AG04449 (cell line): ENCODE data around the gene IL1RAP.

ENCODE experiments used
- CTCF ChIA-PET: fragments of 350-600 bp; formaldehyde crosslinking; extraction: SDS; loops from one replicate; lab custom pipeline; 2021; ENCODE audit warnings: antibody characterized with exemption; lab: Yijun Ruan, JAX
- POLR2A ChIA-PET: fragments of 400-600, 350-600 bp; formaldehyde crosslinking; extraction: SDS; loops from one replicate; lab custom pipeline; 2020; ENCODE audit warnings: antibody characterized with exemption, inconsistent platforms; lab: Yijun Ruan, JAX
- DNase-seq: peaks from one replicate; pipeline ENCODE4 v3.0.0-alpha.2; 2010; ENCODE audit warnings: low read depth, low spot score
- H3K4me3 ChIP-seq: 2 replicates; pipeline ENCODE4 v1.5.1; 2011; ENCODE audit warnings: low read depth, mild to moderate bottlenecking, control low read depth, low read length
- TF ChIP-seq, protein P1 (sequence below): IDR thresholded peaks from one replicate; pipeline ENCODE4 v1.5.1; 2011; ENCODE audit warnings: mild to moderate bottlenecking, moderate library complexity, low read length, control low read depth, inconsistent platforms; ENCODE audit not compliant: insufficient read depth; ENCODE audit errors: missing control alignments

The IL1RAP gene

DNA sequence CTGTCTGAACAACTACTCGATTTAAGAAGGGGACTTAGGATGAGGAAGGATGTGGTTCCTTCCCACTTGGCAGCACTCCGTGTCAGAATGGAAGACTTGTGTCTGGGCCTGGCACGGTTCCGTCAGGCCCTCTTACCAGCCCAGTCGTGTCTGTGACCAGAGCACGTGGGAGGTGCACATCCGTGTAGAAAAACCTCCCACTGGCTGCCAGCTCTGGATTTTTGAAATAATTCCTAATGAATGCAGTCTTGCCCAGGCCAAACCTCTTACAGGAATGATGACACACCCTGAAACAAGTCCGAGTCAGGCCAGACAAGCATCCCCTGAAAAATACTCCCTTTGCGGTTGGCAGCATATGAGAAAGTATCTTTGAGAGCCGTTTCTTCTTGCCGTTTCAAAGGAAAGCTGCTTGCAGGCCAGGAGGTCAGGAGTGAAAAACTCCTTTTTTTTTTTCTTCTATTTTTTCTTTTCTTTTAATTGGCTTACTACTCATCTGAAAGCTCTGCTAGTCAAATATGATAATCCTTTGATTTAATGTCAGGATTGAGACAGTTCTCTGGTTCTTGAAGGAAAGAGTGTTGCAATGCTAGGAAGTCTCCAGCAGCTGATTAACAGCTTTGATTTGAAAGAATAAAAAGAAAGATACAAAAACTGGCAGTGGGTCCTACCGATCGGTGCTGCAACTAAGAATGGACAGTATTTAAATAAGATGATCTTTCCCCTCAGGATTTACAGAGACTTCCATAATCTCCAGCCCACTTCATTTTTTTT lies 19.8 kb downstream of the IL1RAP start:
- ChIA-PET POLR2A (no interaction called here), CTCF (interaction anchor here (1.3 to 3.1 kb wide), 3 partner anchors 19 to 164 kb away, joined by 4 to 10 read pairs (median 7); partner anchors contain the start of gene IL1RAP)
- DNase-seq = peak; percentile 77
- TF ChIP-seq, protein P1, sequence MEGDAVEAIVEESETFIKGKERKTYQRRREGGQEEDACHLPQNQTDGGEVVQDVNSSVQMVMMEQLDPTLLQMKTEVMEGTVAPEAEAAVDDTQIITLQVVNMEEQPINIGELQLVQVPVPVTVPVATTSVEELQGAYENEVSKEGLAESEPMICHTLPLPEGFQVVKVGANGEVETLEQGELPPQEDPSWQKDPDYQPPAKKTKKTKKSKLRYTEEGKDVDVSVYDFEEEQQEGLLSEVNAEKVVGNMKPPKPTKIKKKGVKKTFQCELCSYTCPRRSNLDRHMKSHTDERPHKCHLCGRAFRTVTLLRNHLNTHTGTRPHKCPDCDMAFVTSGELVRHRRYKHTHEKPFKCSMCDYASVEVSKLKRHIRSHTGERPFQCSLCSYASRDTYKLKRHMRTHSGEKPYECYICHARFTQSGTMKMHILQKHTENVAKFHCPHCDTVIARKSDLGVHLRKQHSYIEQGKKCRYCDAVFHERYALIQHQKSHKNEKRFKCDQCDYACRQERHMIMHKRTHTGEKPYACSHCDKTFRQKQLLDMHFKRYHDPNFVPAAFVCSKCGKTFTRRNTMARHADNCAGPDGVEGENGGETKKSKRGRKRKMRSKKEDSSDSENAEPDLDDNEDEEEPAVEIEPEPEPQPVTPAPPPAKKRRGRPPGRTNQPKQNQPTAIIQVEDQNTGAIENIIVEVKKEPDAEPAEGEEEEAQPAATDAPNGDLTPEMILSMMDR = no peak
- no peak overlapping the region for H3K4me3 ChIP-seq

DNA sequence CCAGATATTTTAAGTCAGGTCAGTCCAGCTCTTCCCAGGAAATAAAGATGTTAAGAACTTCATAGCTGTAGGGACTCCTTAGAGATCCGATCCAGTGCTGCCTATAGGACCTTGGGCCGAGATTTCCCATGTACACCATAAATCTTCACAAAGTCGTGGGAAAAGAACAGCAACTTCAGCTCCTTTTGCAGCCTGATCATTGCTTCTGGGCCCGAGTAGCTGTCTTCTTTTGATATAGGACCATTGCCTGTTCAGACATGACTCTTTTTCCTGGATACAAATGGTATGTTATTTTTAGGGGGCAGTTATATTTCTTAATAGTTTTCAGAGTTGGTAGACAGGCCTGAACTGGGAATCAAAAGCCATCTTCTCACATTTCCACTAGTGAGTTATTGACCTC lies 20.5 kb downstream of the IL1RAP start:
- DNase-seq = no peak
- ChIA-PET POLR2A (no interaction called here), CTCF (interaction anchor here (2.7 to 3.1 kb wide), 2 partner anchors 21 to 163 kb away, joined by 7 to 10 read pairs; partner anchors contain the start of gene IL1RAP)
- TF ChIP-seq, protein P1 = no peak
- no peak overlapping the region for H3K4me3 ChIP-seq

DNA sequence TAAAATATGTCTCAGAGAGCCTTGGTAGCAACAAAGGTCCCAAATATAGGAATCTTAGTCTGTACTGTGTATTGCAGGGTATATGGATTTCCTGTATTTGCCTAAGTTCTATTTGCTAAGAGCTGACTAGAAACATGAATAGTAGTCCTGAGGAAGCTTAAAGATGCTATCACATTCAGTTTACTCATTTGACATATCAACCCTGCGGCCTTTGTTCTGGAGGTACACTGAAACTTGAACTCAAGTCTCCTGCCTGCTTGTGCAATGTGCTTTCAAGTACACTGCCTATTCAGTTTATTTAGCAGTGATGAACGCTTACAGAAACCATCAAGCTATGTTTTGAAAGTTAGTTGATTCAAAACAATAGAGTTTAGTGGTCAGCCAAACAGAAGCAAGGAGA lies 21.1 kb downstream of the IL1RAP start:
- H3K4me3 ChIP-seq = no peak overlapping the region
- ChIA-PET POLR2A (no interaction called here), CTCF (interaction anchor here (3.1 kb wide), 1 partner anchor 163 kb away, joined by 10 read pairs; no protein-coding TSS in a partner anchor)

DNA sequence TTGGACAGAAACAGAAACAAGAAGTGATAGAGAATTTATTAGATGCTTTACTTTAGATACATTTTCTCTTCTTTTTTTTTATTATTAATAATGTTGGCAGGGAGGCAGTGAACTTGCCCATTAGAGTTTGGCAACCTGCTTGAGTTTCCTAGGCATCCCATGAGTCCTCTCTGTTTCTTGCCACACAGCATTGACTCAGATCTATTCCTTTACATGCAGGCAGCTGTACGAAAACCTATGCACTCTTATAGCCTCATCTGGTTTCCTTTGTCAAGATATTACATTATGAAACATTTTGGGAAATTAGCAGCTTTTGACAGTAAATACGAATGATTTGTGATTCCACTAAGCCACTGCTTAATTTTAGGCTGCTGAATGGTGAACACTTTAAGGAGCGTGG lies 23.3 kb downstream of the IL1RAP start:
- H3K4me3 ChIP-seq = no peak overlapping the region
- CTCF ChIA-PET = interaction anchor here (1.9 kb wide), 1 partner anchor 14 kb away, joined by 4 read pairs; no protein-coding TSS in a partner anchor
- TF ChIP-seq, protein P1 = no peak
- DNase-seq = no peak
- POLR2A ChIA-PET = no interaction called here

More for the DNA sequence above, 21.1 kb downstream of the IL1RAP start:
- TF ChIP-seq, protein P1 = no peak
- no peak for DNase-seq

DNA sequence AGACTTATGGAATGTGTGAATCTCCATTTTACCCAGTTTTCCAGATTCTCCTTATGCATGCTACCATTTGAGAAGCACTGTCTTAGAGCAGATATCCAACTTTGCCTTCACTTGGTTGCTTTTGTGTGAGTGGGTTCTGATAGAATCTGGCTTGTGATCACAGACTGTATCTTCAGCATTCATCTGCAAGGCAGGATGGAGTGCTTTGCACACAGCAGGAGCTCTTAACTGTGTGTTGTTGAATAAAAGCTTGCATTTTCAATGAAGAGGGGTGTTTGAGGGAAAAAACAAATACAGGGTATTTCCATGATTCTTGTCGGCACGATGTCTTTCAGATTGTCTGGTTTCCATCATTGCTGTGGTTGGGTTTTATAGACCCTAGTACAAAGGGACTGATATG lies 24.4 kb downstream of the IL1RAP start:
- H3K4me3 ChIP-seq = no peak overlapping the region
- DNase-seq = no peak
- TF ChIP-seq, protein P1 = no peak
- ChIA-PET CTCF (interaction anchor here (1.9 kb wide), 1 partner anchor 13 kb away, joined by 4 read pairs; no protein-coding TSS in a partner anchor), POLR2A (no interaction called here)

DNA sequence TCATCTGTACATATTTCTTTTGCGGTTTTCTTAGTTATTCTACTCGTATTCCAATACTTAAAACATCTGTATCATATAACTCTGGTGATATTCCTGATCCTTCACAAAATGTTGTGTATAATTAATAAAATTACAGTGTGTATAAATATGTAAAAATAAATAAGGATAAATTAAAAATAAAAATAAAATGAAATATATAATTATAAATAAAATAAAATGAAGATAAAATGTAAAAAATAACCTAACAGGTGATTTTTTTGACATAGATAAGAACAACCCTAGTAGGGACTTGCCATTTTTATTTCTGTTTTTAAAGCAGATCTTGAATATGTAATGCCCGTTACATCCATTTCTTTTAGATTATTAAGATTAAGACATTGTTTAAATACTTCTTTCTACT lies 25.6 kb downstream of the IL1RAP start:
- TF ChIP-seq, protein P1 = no peak
- CTCF ChIA-PET = no interaction called here
- DNase-seq = no peak
- H3K4me3 ChIP-seq = no peak overlapping the region
- POLR2A ChIA-PET = no interaction called here
